Peyer's patch (tissue), 4 donors: ENCODE measurements around the gene FDXR.

ENCODE experiments used
- CTCF ChIP-seq, 6 experiments: fragments of 450-650 bp in 4 of 6; fragments of 200-600 bp in 2 of 6; sonication (generic) in 1 of 6; IDR thresholded peaks; one replicate each; pipeline ENCODE4 v1.5.1; 2017 to 2019; ENCODE audit warnings: antibody characterized with exemption in 6 of 6, mild to moderate bottlenecking in 3 of 6, moderate library complexity in 1 of 6
- POLR2A ChIP-seq, 2 donors: fragments of 450-650 bp; IDR thresholded peaks; one replicate each; pipeline ENCODE4 v1.5.1; 2017; ENCODE audit warnings: antibody characterized with exemption in 2 of 2, mild to moderate bottlenecking in 2 of 2, moderate library complexity in 2 of 2

DNA sequence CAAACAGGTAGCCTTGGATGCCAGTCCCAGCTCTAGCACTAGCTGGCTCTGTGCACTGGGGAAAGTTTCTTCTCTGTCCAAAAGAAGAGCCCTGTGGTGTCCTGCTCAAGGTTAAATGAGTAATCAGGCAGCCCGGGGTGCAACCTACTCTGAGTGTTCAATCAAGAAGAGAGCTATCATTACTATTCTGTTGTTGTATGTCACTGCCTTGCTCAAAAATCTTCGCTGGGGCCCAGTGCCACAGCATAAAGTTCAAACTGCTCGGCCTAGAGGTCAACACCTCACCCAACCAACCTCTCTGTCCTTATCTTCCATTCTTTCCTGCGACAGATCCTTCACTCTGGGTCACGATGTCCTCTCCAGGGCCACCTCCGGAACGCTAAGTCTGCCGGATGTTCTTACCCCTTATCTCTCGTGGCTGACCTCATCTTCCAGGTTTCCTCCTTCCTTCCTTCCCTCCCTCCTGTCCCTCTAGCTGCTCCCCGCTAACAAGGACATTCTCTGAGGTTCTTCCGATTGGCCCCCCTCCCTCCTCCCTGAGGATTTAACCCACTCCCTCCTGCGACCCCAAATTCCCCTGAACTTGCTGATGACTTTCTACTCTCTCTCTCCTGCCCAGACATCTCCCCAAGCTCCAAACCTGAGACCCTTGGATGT lies 4.4 kb downstream of the FDXR start:
- no peak for TF ChIP-seq POLR2A (IDR thresholded peaks at IDR 0.05)
- no peak for TF ChIP-seq CTCF (IDR thresholded peaks at IDR 0.05)
